GM12878 (cell line): Measurements from ENCODE around the gene ADCYAP1.

Experiments used
- ATF2 ChIP-seq: IDR thresholded peaks from 2 replicates; pipeline ENCODE4 v1.6.1; 2012; ENCODE audit warnings: low read length, inconsistent platforms
- ATF7 ChIP-seq: fragments of 450-650 bp; IDR thresholded peaks from 2 replicates; pipeline ENCODE4 v1.6.1; 2016; ENCODE audit warnings: low read depth, mild to moderate bottlenecking
- CHD2 ChIP-seq: IDR thresholded peaks from 2 replicates; pipeline ENCODE4 v1.6.1; 2011; ENCODE audit warnings: low read depth, low read length, improper control_type of control experiment, borderline replicate concordance
- EP300 ChIP-seq, 2 experiments: fragments of 150-350 bp in 1 of 2; IDR thresholded peaks; 2 replicates each; pipeline ENCODE4 v1.6.1; 2011 to 2012; ENCODE audit warnings: low read depth in 2 of 2, low read length in 2 of 2, borderline replicate concordance in 1 of 2, improper control_type of control experiment in 1 of 2, inconsistent platforms in 1 of 2; ENCODE audit not compliant: control insufficient read depth in 1 of 2
- EZH2 ChIP-seq: IDR thresholded peaks from 2 replicates; pipeline ENCODE4 v1.6.1; 2012; ENCODE audit warnings: low read depth, mild to moderate bottlenecking, control low read depth, inconsistent platforms, low read length, borderline replicate concordance; ENCODE audit not compliant: control insufficient read depth
- JUND ChIP-seq: IDR thresholded peaks from 2 replicates; pipeline ENCODE4 v1.6.1; 2012; ENCODE audit warnings: low read depth, mild to moderate bottlenecking, low read length, improper control_type of control experiment, moderate library complexity
- POLR2A ChIP-seq: IDR thresholded peaks from 2 replicates; pipeline ENCODE4 v1.6.1; 2011; ENCODE audit warnings: low read depth, mild to moderate bottlenecking, low read length
- RAD21 ChIP-seq: IDR thresholded peaks from 2 replicates; pipeline ENCODE4 v1.6.1; 2011; ENCODE audit warnings: mild to moderate bottlenecking, low read depth, low read length, moderate library complexity; ENCODE audit not compliant: insufficient read depth
- TAF1 ChIP-seq: IDR thresholded peaks from 2 replicates; pipeline ENCODE4 v1.6.1; 2011; ENCODE audit warnings: mild to moderate bottlenecking, low read depth, low read length, borderline replicate concordance
- ZNF207 ChIP-seq: fragments of 450-650 bp; IDR thresholded peaks from 2 replicates; pipeline ENCODE4 v1.6.1; 2014; ENCODE audit warnings: antibody characterized with exemption, mild to moderate bottlenecking, borderline replicate concordance
- ZZZ3 ChIP-seq: IDR thresholded peaks from 2 replicates; pipeline ENCODE4 v1.6.1; 2011; ENCODE audit warnings: low read depth; ENCODE audit not compliant: control insufficient read depth, insufficient read length
- TF ChIP-seq, protein P1 (sequence below), 3 experiments: IDR thresholded peaks in 2 of 3; conservative IDR thresholded peaks in 1 of 3; 2 replicates each; pipeline ENCODE4 v1.5.1; 2011; ENCODE audit warnings: low read depth in 3 of 3, low read length in 3 of 3, mild to moderate bottlenecking in 3 of 3, control low read depth in 2 of 3, moderate library complexity in 2 of 3, inconsistent platforms in 1 of 3, mixed read lengths in 1 of 3; ENCODE audit not compliant: control insufficient read depth in 2 of 3, insufficient read depth in 1 of 3; ENCODE audit errors: extremely low read depth in 1 of 3
- TF ChIP-seq, protein P2 (sequence below): IDR thresholded peaks from 2 replicates; pipeline ENCODE4 v1.6.1; 2012; ENCODE audit warnings: mild to moderate bottlenecking, low read depth, low read length
- TF ChIP-seq, protein P3 (sequence below): fragments of 450-650 bp; IDR thresholded peaks from 2 replicates; pipeline ENCODE4 v1.6.1; 2016; ENCODE audit warnings: mild to moderate bottlenecking

- TF ChIP-seq ZNF207 (no peak), POLR2A (no peak), EZH2 (no peak), ZZZ3 (no peak), TAF1 (no peak), RAD21 (no peak), ATF2 (no peak), CHD2 (no peak), JUND (no peak), ATF7 (no peak), EP300 (IDR thresholded peaks at IDR 0.05; ENCODE audit: borderline replicate concordance in 1 of 2, control insufficient read depth in 1 of 2, low read depth in 2 of 2, low read length in 2 of 2) (no peak)
- TF ChIP-seq, protein P1, sequence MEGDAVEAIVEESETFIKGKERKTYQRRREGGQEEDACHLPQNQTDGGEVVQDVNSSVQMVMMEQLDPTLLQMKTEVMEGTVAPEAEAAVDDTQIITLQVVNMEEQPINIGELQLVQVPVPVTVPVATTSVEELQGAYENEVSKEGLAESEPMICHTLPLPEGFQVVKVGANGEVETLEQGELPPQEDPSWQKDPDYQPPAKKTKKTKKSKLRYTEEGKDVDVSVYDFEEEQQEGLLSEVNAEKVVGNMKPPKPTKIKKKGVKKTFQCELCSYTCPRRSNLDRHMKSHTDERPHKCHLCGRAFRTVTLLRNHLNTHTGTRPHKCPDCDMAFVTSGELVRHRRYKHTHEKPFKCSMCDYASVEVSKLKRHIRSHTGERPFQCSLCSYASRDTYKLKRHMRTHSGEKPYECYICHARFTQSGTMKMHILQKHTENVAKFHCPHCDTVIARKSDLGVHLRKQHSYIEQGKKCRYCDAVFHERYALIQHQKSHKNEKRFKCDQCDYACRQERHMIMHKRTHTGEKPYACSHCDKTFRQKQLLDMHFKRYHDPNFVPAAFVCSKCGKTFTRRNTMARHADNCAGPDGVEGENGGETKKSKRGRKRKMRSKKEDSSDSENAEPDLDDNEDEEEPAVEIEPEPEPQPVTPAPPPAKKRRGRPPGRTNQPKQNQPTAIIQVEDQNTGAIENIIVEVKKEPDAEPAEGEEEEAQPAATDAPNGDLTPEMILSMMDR (IDR thresholded peaks at IDR 0.05 in 2 of 3, conservative IDR thresholded peaks at IDR 0.05 in 1 of 3; ENCODE audit: control insufficient read depth in 2 of 3, extremely low read depth in 1 of 3, insufficient read depth in 1 of 3, low read depth in 3 of 3, low read length in 3 of 3): no peak
- TF ChIP-seq, protein P2, sequence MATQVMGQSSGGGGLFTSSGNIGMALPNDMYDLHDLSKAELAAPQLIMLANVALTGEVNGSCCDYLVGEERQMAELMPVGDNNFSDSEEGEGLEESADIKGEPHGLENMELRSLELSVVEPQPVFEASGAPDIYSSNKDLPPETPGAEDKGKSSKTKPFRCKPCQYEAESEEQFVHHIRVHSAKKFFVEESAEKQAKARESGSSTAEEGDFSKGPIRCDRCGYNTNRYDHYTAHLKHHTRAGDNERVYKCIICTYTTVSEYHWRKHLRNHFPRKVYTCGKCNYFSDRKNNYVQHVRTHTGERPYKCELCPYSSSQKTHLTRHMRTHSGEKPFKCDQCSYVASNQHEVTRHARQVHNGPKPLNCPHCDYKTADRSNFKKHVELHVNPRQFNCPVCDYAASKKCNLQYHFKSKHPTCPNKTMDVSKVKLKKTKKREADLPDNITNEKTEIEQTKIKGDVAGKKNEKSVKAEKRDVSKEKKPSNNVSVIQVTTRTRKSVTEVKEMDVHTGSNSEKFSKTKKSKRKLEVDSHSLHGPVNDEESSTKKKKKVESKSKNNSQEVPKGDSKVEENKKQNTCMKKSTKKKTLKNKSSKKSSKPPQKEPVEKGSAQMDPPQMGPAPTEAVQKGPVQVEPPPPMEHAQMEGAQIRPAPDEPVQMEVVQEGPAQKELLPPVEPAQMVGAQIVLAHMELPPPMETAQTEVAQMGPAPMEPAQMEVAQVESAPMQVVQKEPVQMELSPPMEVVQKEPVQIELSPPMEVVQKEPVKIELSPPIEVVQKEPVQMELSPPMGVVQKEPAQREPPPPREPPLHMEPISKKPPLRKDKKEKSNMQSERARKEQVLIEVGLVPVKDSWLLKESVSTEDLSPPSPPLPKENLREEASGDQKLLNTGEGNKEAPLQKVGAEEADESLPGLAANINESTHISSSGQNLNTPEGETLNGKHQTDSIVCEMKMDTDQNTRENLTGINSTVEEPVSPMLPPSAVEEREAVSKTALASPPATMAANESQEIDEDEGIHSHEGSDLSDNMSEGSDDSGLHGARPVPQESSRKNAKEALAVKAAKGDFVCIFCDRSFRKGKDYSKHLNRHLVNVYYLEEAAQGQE: no peak
- TF ChIP-seq, protein P3, sequence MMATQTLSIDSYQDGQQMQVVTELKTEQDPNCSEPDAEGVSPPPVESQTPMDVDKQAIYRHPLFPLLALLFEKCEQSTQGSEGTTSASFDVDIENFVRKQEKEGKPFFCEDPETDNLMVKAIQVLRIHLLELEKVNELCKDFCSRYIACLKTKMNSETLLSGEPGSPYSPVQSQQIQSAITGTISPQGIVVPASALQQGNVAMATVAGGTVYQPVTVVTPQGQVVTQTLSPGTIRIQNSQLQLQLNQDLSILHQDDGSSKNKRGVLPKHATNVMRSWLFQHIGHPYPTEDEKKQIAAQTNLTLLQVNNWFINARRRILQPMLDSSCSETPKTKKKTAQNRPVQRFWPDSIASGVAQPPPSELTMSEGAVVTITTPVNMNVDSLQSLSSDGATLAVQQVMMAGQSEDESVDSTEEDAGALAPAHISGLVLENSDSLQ: no peak
Observed at GRCh38 chr18:939166-939565, 34.5 kb downstream of the ADCYAP1 start.
